SK-N-SH (cell line): Measurements from ENCODE around the gene VENTX. TPM values are rescaled to one million over a fixed set of nuclear protein-coding genes. Genes with fewer than 3 reads are reported as not detected.

Experiments used
- CTCF ChIA-PET: fragments of 300-600, 350-600 bp; formaldehyde crosslinking; extraction: SDS; loops from one replicate; lab custom pipeline; 2021; lab: Yijun Ruan, JAX
- POLR2A ChIA-PET: fragments of 350-600 bp; sonication (Branson Sonifier 250); formaldehyde crosslinking; extraction: SDS; loops from one replicate; lab custom pipeline; 2020; ENCODE audit warnings: antibody characterized with exemption, inconsistent platforms; lab: Yijun Ruan, JAX
- DNase-seq: peaks from one replicate; pipeline ENCODE4 v3.0.0; 2012
- H2AFZ ChIP-seq: fragments of 200-600 bp; sonication (generic); 2 replicates; pipeline ENCODE4 v1.8.1; 2016; ENCODE audit warnings: antibody characterized with exemption, mild to moderate bottlenecking, low read depth
- H3F3A ChIP-seq: fragments of 200-600 bp; sonication (generic); replicated peaks from 2 replicates; pipeline ENCODE3; 2016; ENCODE audit warnings: antibody characterized with exemption, mild to moderate bottlenecking; ENCODE audit not compliant: insufficient read depth
- H3K27ac ChIP-seq, 2 experiments: fragments of 200-500 bp in 1 of 2; fragments of 200-600 bp in 1 of 2; sonication (Bioruptor generic) in 1 of 2; sonication (generic), shearing (Covaris generic) in 1 of 2; 2 replicates each; pipeline versions ENCODE4 v1.5.1 to v1.6.1; 2014 to 2016; ENCODE audit warnings: low read depth in 2 of 2, inconsistent platforms in 1 of 2, low read length in 1 of 2, mild to moderate bottlenecking in 1 of 2, mixed read lengths in 1 of 2
- H3K27me3 ChIP-seq: fragments of 200-600 bp; sonication (generic), shearing (Covaris generic); 2 replicates; pipeline ENCODE4 v1.6.1; 2016; ENCODE audit warnings: mixed run types; ENCODE audit not compliant: insufficient read depth
- H3K36me3 ChIP-seq, 2 experiments: fragments of 200-500 bp in 1 of 2; fragments of 200-600 bp in 1 of 2; sonication (Bioruptor generic) in 1 of 2; sonication (generic) in 1 of 2; replicated peaks in 1 of 2; 2 replicates each; pipeline versions ENCODE3 to v1.5.1; 2014 to 2016; ENCODE audit warnings: low read length in 1 of 2, mild to moderate bottlenecking in 1 of 2; ENCODE audit not compliant: insufficient read depth in 2 of 2, control insufficient read depth in 1 of 2
- H3K4me1 ChIP-seq, 2 experiments: fragments of 200-500 bp in 1 of 2; fragments of 200-600 bp in 1 of 2; sonication (Bioruptor generic) in 1 of 2; sonication (generic), shearing (Covaris generic) in 1 of 2; 2 replicates each; pipeline versions ENCODE4 v1.5.1 to v1.6.1; 2014 to 2016; ENCODE audit warnings: low read depth in 1 of 2, low read length in 1 of 2, mixed run types in 1 of 2; ENCODE audit not compliant: insufficient read depth in 2 of 2, control insufficient read depth in 1 of 2
- H3K4me2 ChIP-seq: fragments of 200-600 bp; sonication (generic), shearing (Covaris generic); 2 replicates; pipeline ENCODE4 v1.6.1; 2017; ENCODE audit warnings: mixed run types
- H3K4me3 ChIP-seq, 2 experiments: fragments of 200-500 bp in 1 of 2; fragments of 200-600 bp in 1 of 2; sonication (Bioruptor generic) in 1 of 2; sonication (generic), shearing (Covaris generic) in 1 of 2; 2 replicates each; pipeline versions ENCODE4 v1.5.1 to v1.8.1; 2014 to 2016; ENCODE audit warnings: low read depth in 2 of 2, inconsistent platforms in 1 of 2, low read length in 1 of 2, mild to moderate bottlenecking in 1 of 2, mixed read lengths in 1 of 2, moderate library complexity in 1 of 2
- H3K79me2 ChIP-seq: fragments of 200-600 bp; sonication (generic); 2 replicates; pipeline ENCODE4 v1.8.1; 2017; ENCODE audit warnings: mild to moderate bottlenecking; ENCODE audit not compliant: insufficient read depth
- H3K9ac ChIP-seq: fragments of 200-600 bp; sonication (generic); 2 replicates; pipeline ENCODE4 v1.6.1; 2017; ENCODE audit warnings: mixed run types
- H3K9me2 ChIP-seq: fragments of 200-600 bp; sonication (generic); 2 replicates; pipeline ENCODE4 v1.6.1; 2017; ENCODE audit warnings: mixed run types
- H3K9me3 ChIP-seq: fragments of 200-600 bp; sonication (generic); 2 replicates; pipeline ENCODE4 v1.6.1; 2017; ENCODE audit warnings: mixed run types, mild to moderate bottlenecking, moderate library complexity
- H4K20me1 ChIP-seq: fragments of 200-600 bp; sonication (generic); 2 replicates; pipeline ENCODE4 v1.6.1; 2017; ENCODE audit warnings: mild to moderate bottlenecking, mixed run types; ENCODE audit not compliant: insufficient read depth
- ELF1 ChIP-seq: IDR thresholded peaks from 2 replicates; pipeline ENCODE4 v1.4.0; 2012
- FOXM1 ChIP-seq: IDR thresholded peaks from 2 replicates; pipeline ENCODE4 v1.4.0; 2012; ENCODE audit warnings: low read depth, mild to moderate bottlenecking
- GABPA ChIP-seq: IDR thresholded peaks from 2 replicates; pipeline ENCODE4 v1.4.0; 2012; ENCODE audit warnings: low read depth, mild to moderate bottlenecking
- GATA2 ChIP-seq: sonication (generic); formaldehyde crosslinking; IDR thresholded peaks from 2 replicates; pipeline ENCODE4 v1.5.0; 2020; ENCODE audit warnings: mild to moderate bottlenecking, missing genetic modification reagents
- MEF2A ChIP-seq: IDR thresholded peaks from 2 replicates; pipeline ENCODE4 v1.4.0; 2012; ENCODE audit warnings: low read depth, borderline replicate concordance
- NFIC ChIP-seq: IDR thresholded peaks from 2 replicates; pipeline ENCODE4 v1.4.0; 2012; ENCODE audit warnings: borderline replicate concordance
- NRF1 ChIP-seq: IDR thresholded peaks from 2 replicates; pipeline ENCODE4 v1.6.1; 2012; ENCODE audit warnings: low read depth, mild to moderate bottlenecking, low read length
- POLR2AphosphoS5 ChIP-seq: IDR thresholded peaks from 2 replicates; pipeline ENCODE4 v1.6.1; 2012; ENCODE audit warnings: low read depth, low read length
- RCOR1 ChIP-seq: fragments of 150-350 bp; IDR thresholded peaks from 2 replicates; pipeline ENCODE4 v1.6.1; 2017; ENCODE audit warnings: antibody characterized with exemption, low read length
- RFX5 ChIP-seq: IDR thresholded peaks from 2 replicates; pipeline ENCODE4 v1.6.1; 2012; ENCODE audit warnings: mild to moderate bottlenecking, improper control_type of control experiment, low read length
- RXRA ChIP-seq: IDR thresholded peaks from 2 replicates; pipeline ENCODE4 v1.4.0; 2012; ENCODE audit warnings: low read depth, mild to moderate bottlenecking, borderline replicate concordance
- SIN3A ChIP-seq: IDR thresholded peaks from 2 replicates; pipeline ENCODE4 v1.6.1; 2012; ENCODE audit warnings: low read depth, mild to moderate bottlenecking, low read length, moderate library complexity, borderline replicate concordance
- TAF1 ChIP-seq: IDR thresholded peaks from 2 replicates; pipeline ENCODE4 v1.6.1; 2012; ENCODE audit warnings: low read depth, mild to moderate bottlenecking, low read length, moderate library complexity, borderline replicate concordance
- TEAD4 ChIP-seq: IDR thresholded peaks from 2 replicates; pipeline ENCODE4 v1.4.0; 2012; ENCODE audit warnings: mild to moderate bottlenecking, borderline replicate concordance; ENCODE audit not compliant: insufficient read depth
- YY1 ChIP-seq: IDR thresholded peaks from 2 replicates; pipeline ENCODE4 v1.4.0; 2012; ENCODE audit warnings: low read depth, mild to moderate bottlenecking
- WGBS: methylation state at CpG from one replicate; pipeline ENCODE4 v1.1.6; 2017; ENCODE audit warnings: low lambda C conversion rate; 5-methylcytosine and 5-hydroxymethylcytosine counted together
- polyA plus RNA-seq, 3 experiments: library from polyadenylated mRNA; depleted of rRNA; stranded (reverse); fragments of >200 nt; gene quantifications; 2 replicates each; pipeline ENCODE4 v1.2.3, GENCODE V29; 2012
- TF ChIP-seq, protein P1 (sequence below): IDR thresholded peaks from 2 replicates; pipeline ENCODE4 v1.4.0; 2012; ENCODE audit warnings: low read depth
- TF ChIP-seq, protein P2 (sequence below): IDR thresholded peaks from 2 replicates; pipeline ENCODE4; 2012
- TF ChIP-seq, protein P3 (sequence below): fragments of 150-350 bp; IDR thresholded peaks from 2 replicates; pipeline ENCODE4 v1.6.1; 2017; ENCODE audit warnings: antibody characterized with exemption, low read length, low read depth, borderline replicate concordance
- TF ChIP-seq, protein P4 (sequence below): fragments of 200-600 bp; sonication (generic); IDR thresholded peaks from 2 replicates; pipeline ENCODE4 v1.6.1; 2017; ENCODE audit warnings: antibody characterized with exemption, mild to moderate bottlenecking, moderate library complexity
- TF ChIP-seq, protein P5 (sequence below): fragments of 150-350 bp; IDR thresholded peaks from 2 replicates; pipeline ENCODE4 v1.6.1; 2016; ENCODE audit warnings: mild to moderate bottlenecking, low read depth, low read length

Gene VENTX
- polyA plus RNA-seq, 1 of the 3 experiments (the other 2 are of a cell fraction) = not detected

DNA sequence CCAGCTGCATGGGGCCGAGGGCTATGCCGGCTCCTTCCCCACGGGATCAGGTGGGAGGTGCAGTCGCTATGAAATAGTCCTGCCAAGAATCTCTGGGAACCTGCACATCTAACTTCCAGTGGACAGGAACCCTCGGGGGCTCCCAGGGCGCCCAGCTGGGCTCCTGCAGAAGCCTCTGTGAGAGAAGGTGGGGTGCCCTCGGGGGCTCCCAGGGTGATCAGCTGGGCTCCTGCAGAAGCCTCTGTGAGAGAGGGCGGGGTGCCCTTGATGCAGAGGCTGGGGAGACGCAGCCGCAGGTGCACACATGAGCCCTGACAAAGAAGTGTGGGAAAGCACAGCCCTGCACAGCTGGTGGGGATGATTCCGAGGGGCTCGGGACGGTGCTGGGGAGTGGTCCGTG lies 5.9 kb downstream of the VENTX start:
- ChIA-PET CTCF (interaction anchor here (0.7 kb wide), 1 partner anchor 248 kb away, joined by 3 read pairs; no protein-coding TSS in a partner anchor), POLR2A (no interaction called here)
- H3K9me3 ChIP-seq = no peaks in the 10 kb centered on the region
- H3K36me3 ChIP-seq = no peaks in the 10 kb centered on the region
- no peaks in the 10 kb centered on the region for H3K9me2 ChIP-seq
- no peak overlapping the region for H3K4me3 ChIP-seq
- peaks cover 7% of the 10 kb centered on the region; the same call in 1 of the 2 replicates for H3K27me3 ChIP-seq
- no peaks in the 10 kb centered on the region for H3K79me2 ChIP-seq
- no peaks in the 10 kb centered on the region for H3K4me1 ChIP-seq
- DNase-seq = no peak
- H3K9ac ChIP-seq = no peak overlapping the region
- no peaks in the 10 kb centered on the region for H3F3A ChIP-seq
- no peaks in the 10 kb centered on the region for H4K20me1 ChIP-seq
- 48% methylated on average over 9 of the region's 14 CpGs for WGBS
- H2AFZ ChIP-seq = no peak overlapping the region
- H3K4me2 ChIP-seq = no peak overlapping the region
- H3K27ac ChIP-seq = no peak overlapping the region
- TF ChIP-seq NRF1 = no peak
- no peak for TF ChIP-seq NFIC
- TF ChIP-seq YY1 = no peak
- no peak for TF ChIP-seq SIN3A
- no peak for TF ChIP-seq MEF2A
- TF ChIP-seq, protein P1, sequence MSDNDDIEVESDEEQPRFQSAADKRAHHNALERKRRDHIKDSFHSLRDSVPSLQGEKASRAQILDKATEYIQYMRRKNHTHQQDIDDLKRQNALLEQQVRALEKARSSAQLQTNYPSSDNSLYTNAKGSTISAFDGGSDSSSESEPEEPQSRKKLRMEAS = no peak
- TF ChIP-seq, protein P2, sequence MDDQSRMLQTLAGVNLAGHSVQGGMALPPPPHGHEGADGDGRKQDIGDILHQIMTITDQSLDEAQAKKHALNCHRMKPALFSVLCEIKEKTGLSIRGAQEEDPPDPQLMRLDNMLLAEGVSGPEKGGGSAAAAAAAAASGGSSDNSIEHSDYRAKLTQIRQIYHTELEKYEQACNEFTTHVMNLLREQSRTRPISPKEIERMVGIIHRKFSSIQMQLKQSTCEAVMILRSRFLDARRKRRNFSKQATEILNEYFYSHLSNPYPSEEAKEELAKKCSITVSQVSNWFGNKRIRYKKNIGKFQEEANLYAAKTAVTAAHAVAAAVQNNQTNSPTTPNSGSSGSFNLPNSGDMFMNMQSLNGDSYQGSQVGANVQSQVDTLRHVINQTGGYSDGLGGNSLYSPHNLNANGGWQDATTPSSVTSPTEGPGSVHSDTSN = no peak
- TF ChIP-seq, protein P3, sequence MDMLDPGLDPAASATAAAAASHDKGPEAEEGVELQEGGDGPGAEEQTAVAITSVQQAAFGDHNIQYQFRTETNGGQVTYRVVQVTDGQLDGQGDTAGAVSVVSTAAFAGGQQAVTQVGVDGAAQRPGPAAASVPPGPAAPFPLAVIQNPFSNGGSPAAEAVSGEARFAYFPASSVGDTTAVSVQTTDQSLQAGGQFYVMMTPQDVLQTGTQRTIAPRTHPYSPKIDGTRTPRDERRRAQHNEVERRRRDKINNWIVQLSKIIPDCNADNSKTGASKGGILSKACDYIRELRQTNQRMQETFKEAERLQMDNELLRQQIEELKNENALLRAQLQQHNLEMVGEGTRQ = no peak
- TF ChIP-seq FOXM1 = no peak
- TF ChIP-seq ELF1 = no peak
- TF ChIP-seq RCOR1 = no peak
- TF ChIP-seq POLR2AphosphoS5 = no peak
- TF ChIP-seq, protein P4, sequence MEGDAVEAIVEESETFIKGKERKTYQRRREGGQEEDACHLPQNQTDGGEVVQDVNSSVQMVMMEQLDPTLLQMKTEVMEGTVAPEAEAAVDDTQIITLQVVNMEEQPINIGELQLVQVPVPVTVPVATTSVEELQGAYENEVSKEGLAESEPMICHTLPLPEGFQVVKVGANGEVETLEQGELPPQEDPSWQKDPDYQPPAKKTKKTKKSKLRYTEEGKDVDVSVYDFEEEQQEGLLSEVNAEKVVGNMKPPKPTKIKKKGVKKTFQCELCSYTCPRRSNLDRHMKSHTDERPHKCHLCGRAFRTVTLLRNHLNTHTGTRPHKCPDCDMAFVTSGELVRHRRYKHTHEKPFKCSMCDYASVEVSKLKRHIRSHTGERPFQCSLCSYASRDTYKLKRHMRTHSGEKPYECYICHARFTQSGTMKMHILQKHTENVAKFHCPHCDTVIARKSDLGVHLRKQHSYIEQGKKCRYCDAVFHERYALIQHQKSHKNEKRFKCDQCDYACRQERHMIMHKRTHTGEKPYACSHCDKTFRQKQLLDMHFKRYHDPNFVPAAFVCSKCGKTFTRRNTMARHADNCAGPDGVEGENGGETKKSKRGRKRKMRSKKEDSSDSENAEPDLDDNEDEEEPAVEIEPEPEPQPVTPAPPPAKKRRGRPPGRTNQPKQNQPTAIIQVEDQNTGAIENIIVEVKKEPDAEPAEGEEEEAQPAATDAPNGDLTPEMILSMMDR = no peak
- TF ChIP-seq GATA2 = no peak
- TF ChIP-seq GABPA = no peak
- no peak for TF ChIP-seq RFX5
- TF ChIP-seq, protein P5, sequence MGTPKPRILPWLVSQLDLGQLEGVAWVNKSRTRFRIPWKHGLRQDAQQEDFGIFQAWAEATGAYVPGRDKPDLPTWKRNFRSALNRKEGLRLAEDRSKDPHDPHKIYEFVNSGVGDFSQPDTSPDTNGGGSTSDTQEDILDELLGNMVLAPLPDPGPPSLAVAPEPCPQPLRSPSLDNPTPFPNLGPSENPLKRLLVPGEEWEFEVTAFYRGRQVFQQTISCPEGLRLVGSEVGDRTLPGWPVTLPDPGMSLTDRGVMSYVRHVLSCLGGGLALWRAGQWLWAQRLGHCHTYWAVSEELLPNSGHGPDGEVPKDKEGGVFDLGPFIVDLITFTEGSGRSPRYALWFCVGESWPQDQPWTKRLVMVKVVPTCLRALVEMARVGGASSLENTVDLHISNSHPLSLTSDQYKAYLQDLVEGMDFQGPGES = no peak
- no peak for TF ChIP-seq RXRA
- no peak for TF ChIP-seq TAF1
- TF ChIP-seq TEAD4 = no peak
